H9 (cell line): Measurements from ENCODE around the gene FMOD. TPM values are rescaled to one million over a fixed set of nuclear protein-coding genes. Genes with fewer than 3 reads are reported as not detected.

Experiments
- DNase-seq: peaks from one replicate; pipeline ENCODE4 v3.0.0-alpha.2; 2017
- H2AFZ ChIP-seq: one replicate; pipeline ENCODE4 v1.6.1; 2013; ENCODE audit warnings: mild to moderate bottlenecking, low read length, control low read depth, moderate library complexity
- H2AK5ac ChIP-seq: 2 replicates; pipeline ENCODE4 v1.6.1; 2013; ENCODE audit warnings: low read length, control low read depth, mixed read lengths; ENCODE audit not compliant: insufficient read length
- H2BK120ac ChIP-seq: one replicate; pipeline ENCODE4 v1.6.1; 2013; ENCODE audit warnings: low read depth, mild to moderate bottlenecking, low read length, control low read depth, inconsistent platforms; ENCODE audit not compliant: poor library complexity, severe bottlenecking
- H2BK12ac ChIP-seq: 2 replicates; pipeline ENCODE4 v1.6.1; 2013; ENCODE audit warnings: low read length, control low read depth, mixed read lengths, low read depth; ENCODE audit not compliant: insufficient read length
- H2BK15ac ChIP-seq: 2 replicates; pipeline ENCODE4 v1.6.1; 2013; ENCODE audit warnings: low read depth, low read length, control low read depth
- H2BK20ac ChIP-seq: one replicate; pipeline ENCODE4 v1.6.1; 2013; ENCODE audit warnings: low read depth, mild to moderate bottlenecking, low read length, control low read depth, inconsistent platforms; ENCODE audit not compliant: poor library complexity, severe bottlenecking
- H2BK5ac ChIP-seq: 2 replicates; pipeline ENCODE4 v1.6.1; 2013; ENCODE audit warnings: low read length, control low read depth, mixed read lengths; ENCODE audit not compliant: insufficient read length
- H3K14ac ChIP-seq: 2 replicates; pipeline ENCODE4 v1.6.1; 2013; ENCODE audit warnings: low read length, control low read depth; ENCODE audit not compliant: insufficient read depth
- H3K18ac ChIP-seq: 2 replicates; pipeline ENCODE4 v1.6.1; 2013; ENCODE audit warnings: low read depth, mild to moderate bottlenecking, mixed read lengths, low read length, control low read depth; ENCODE audit not compliant: insufficient read length
- H3K23ac ChIP-seq: 2 replicates; pipeline ENCODE4 v1.6.1; 2013; ENCODE audit warnings: low read length, control low read depth, mixed read lengths, low read depth; ENCODE audit not compliant: insufficient read length
- H3K23me2 ChIP-seq: 2 replicates; pipeline ENCODE4 v1.6.1; 2013; ENCODE audit warnings: low read depth, mild to moderate bottlenecking, mixed read lengths, low read length, control low read depth; ENCODE audit not compliant: insufficient read length, poor library complexity, severe bottlenecking
- H3K27ac ChIP-seq: 2 replicates; pipeline ENCODE4 v1.5.1; 2013; ENCODE audit warnings: low read length, control low read depth, mixed read lengths, low read depth; ENCODE audit not compliant: insufficient read length
- H3K27me3 ChIP-seq: 2 replicates; pipeline ENCODE4 v1.6.1; 2013; ENCODE audit warnings: low read length, control low read depth, inconsistent platforms; ENCODE audit not compliant: insufficient read depth
- H3K4ac ChIP-seq: 2 replicates; pipeline ENCODE4 v1.6.1; 2013; ENCODE audit warnings: low read depth, mild to moderate bottlenecking, control low read depth, inconsistent platforms, low read length, moderate library complexity
- H3K4me1 ChIP-seq: 2 replicates; pipeline ENCODE4 v1.6.1; 2013; ENCODE audit warnings: low read length, control low read depth, inconsistent platforms; ENCODE audit not compliant: insufficient read depth
- H3K4me2 ChIP-seq: 2 replicates; pipeline ENCODE4 v1.6.1; 2013; ENCODE audit warnings: low read length, control low read depth, mixed read lengths; ENCODE audit not compliant: insufficient read length, insufficient read depth
- H3K56ac ChIP-seq: 2 replicates; pipeline ENCODE4 v1.6.1; 2013; ENCODE audit warnings: low read depth, mild to moderate bottlenecking, mixed read lengths, low read length, control low read depth; ENCODE audit not compliant: insufficient read length
- H3K79me1 ChIP-seq: 2 replicates; pipeline ENCODE4 v1.6.1; 2013; ENCODE audit warnings: low read depth, mild to moderate bottlenecking, moderate library complexity, low read length, control low read depth, inconsistent platforms; ENCODE audit not compliant: insufficient read depth, poor library complexity, severe bottlenecking
- H3K79me2 ChIP-seq: 2 replicates; pipeline ENCODE4 v1.6.1; 2013; ENCODE audit warnings: low read length, control low read depth, inconsistent platforms; ENCODE audit not compliant: insufficient read depth
- H3K9ac ChIP-seq: 2 replicates; pipeline ENCODE4 v1.6.1; 2013; ENCODE audit warnings: low read length, control low read depth, mixed read lengths; ENCODE audit not compliant: insufficient read length; ENCODE audit errors: extremely low read depth
- H3K9me3 ChIP-seq: one replicate; pipeline ENCODE4 v1.6.1; 2013; ENCODE audit warnings: low read depth, low read length, inconsistent platforms; ENCODE audit not compliant: control insufficient read depth
- H3T11ph ChIP-seq: one replicate; pipeline ENCODE4 v1.6.1; 2013; ENCODE audit warnings: mild to moderate bottlenecking, low read length, control low read depth, inconsistent platforms
- H4K20me1 ChIP-seq: one replicate; pipeline ENCODE4 v1.6.1; 2013; ENCODE audit not compliant: control insufficient read depth, insufficient read length, insufficient read depth
- H4K5ac ChIP-seq: 2 replicates; pipeline ENCODE4 v1.6.1; 2013; ENCODE audit warnings: low read depth, mild to moderate bottlenecking, mixed read lengths, low read length, control low read depth; ENCODE audit not compliant: insufficient read length
- H4K8ac ChIP-seq: replicated peaks from 2 replicates; pipeline ENCODE4 v1.6.1; 2013; ENCODE audit warnings: low read length, control low read depth, mixed read lengths, low read depth; ENCODE audit not compliant: insufficient read length
- H4K91ac ChIP-seq: 2 replicates; pipeline ENCODE4 v1.6.1; 2013; ENCODE audit warnings: low read depth, mild to moderate bottlenecking, moderate library complexity, mixed read lengths, low read length, control low read depth; ENCODE audit not compliant: insufficient read length
- H3K27ac Mint-ChIP-seq, 3 experiments: 2 replicates in 2 of 3; 3 replicates in 1 of 3; pipeline ENCODE4 v1.8.0; 2020 to 2021; ENCODE audit warnings: mixed read lengths in 3 of 3, mild to moderate bottlenecking in 1 of 3, moderate library complexity in 1 of 3
- H3K27me3 Mint-ChIP-seq: 2 replicates; pipeline ENCODE4 v1.8.0; 2021; ENCODE audit warnings: low read depth, mild to moderate bottlenecking, moderate library complexity, mixed read lengths
- H3K36me3 Mint-ChIP-seq, 3 experiments: 2 replicates in 2 of 3; 3 replicates in 1 of 3; pipeline ENCODE4 v1.8.0; 2020 to 2021; ENCODE audit warnings: low read depth in 3 of 3, mixed read lengths in 3 of 3; ENCODE audit not compliant: insufficient read depth in 1 of 3
- H3K4me1 Mint-ChIP-seq, 2 experiments: 2 replicates each; pipeline ENCODE4 v1.8.0; 2020; ENCODE audit warnings: mixed read lengths in 2 of 2
- H3K4me3 Mint-ChIP-seq, 2 experiments: 2 replicates in 1 of 2; 3 replicates in 1 of 2; pipeline ENCODE4 v1.8.0; 2020 to 2021; ENCODE audit warnings: mild to moderate bottlenecking in 2 of 2, mixed read lengths in 2 of 2, moderate library complexity in 1 of 2
- H3K9me3 Mint-ChIP-seq, 2 experiments: 2 replicates in 1 of 2; 3 replicates in 1 of 2; pipeline ENCODE4 v1.8.0; 2020; ENCODE audit warnings: mild to moderate bottlenecking in 2 of 2, mixed read lengths in 2 of 2, moderate library complexity in 1 of 2
- CTCF ChIP-seq: fragments of 200-600 bp; sonication (generic); conservative IDR thresholded peaks from 3 replicates; pipeline ENCODE4 v1.8.0; 2021; ENCODE audit warnings: antibody characterized with exemption, mild to moderate bottlenecking
- WGBS: extraction: QIAGEN DNeasy Blood & Tissue Kit; methylation state at CpG from one replicate; pipeline ENCODE4 v1.1.7; 2013; ENCODE audit warnings: missing lambda C conversion rate, low lambda C conversion rate, mixed read lengths; ENCODE audit not compliant: insufficient read length; ENCODE audit errors: extremely low coverage; 5-methylcytosine and 5-hydroxymethylcytosine counted together
- total RNA-seq: library from RNA; stranded (reverse); gene quantifications from 2 replicates; pipeline ENCODE4 v1.2.1, GENCODE V29; 2021

FMOD gene
- total RNA-seq, 1 experiment from 2014 or later, result not detected

GRCh38 chr1:203342192-203342940 lies 8.6 kb downstream of the FMOD start:
- DNase-seq, result peak; percentile 85
- Histone ChIP-seq H4K20me1 (no peaks in the 10 kb centered on the region), H2BK120ac (no peak overlapping the region), H2BK5ac (no peak overlapping the region), H4K8ac (no peak overlapping the region), H3K14ac (peak overlapping the region; percentile 80; the same call in 1 of the 2 replicates), H2AFZ (peak overlapping the region; percentile 53), H3K4me2 (peak overlapping the region; percentile 23), H3K79me2 (no peaks in the 10 kb centered on the region), H3K27me3 (no peaks in the 10 kb centered on the region; the same call in 1 of the 2 replicates), H4K91ac (no peak overlapping the region), H3K79me1 (no peaks in the 10 kb centered on the region), H3K23me2 (no peaks in the 10 kb centered on the region), H3K18ac (peak overlapping the region; percentile 91), H3K4ac (no peak overlapping the region), H2BK12ac (peak overlapping the region; percentile 80), H3K27ac (no peak overlapping the region), H3K4me1 (peaks cover 1% of the 10 kb centered on the region; the same call in 1 of the 2 replicates), H2BK15ac (peak overlapping the region; percentile 45; the same call in 1 of the 2 replicates), H3T11ph (no peak overlapping the region), H3K56ac (no peak overlapping the region), H3K9me3 (no peaks in the 10 kb centered on the region), H3K9ac (no peak overlapping the region), H2BK20ac (no peak overlapping the region), H2AK5ac (no peak overlapping the region), H3K23ac (no peak overlapping the region), H4K5ac (no peak overlapping the region)
- Mint-ChIP-seq H3K27ac (no peak overlapping the region), H3K9me3 (no peaks in the 10 kb centered on the region), H3K36me3 (no peaks in the 10 kb centered on the region), H3K27me3 (peaks cover 53% of the 10 kb centered on the region), H3K4me3 (no peak overlapping the region), H3K4me1 (peaks cover 26 to 34% of the 10 kb centered on the region in 2 experiments)
- peak; percentile 76 for TF ChIP-seq CTCF
- no CpG with 5 or more reads among the region's 23 CpGs for WGBS
